ENCODE results near the gene ALLC.

DNA sequence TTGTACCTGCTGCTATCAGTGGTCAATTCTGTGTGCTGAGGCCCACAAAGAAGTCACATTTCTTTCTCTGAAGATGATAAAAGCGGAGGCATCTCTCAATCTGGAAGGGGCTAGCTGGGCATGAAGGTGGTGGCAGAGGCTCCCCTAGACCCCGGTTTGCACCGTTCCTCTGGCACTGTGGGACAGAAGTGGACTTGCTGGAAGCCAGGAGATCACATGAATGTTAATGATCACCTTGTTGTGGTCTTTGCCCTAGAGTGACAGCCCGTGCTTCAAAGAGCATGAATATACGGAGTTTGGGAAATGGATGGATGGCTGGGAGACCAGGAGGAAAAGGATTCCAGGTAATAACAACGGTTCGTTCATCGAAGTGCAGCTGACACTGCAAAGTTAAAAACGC lies 20.2 kb downstream of the ALLC start:
- TF ChIP-seq EZH2 (IDR thresholded peaks at IDR 0.05; ENCODE audit: low read length, missing control alignments): no peak
- no peak for TF ChIP-seq CTCF (conservative IDR thresholded peaks at IDR 0.05 in 1 of 2, IDR thresholded peaks at IDR 0.05 in 1 of 2; ENCODE audit: low read depth in 1 of 2, low read length in 2 of 2)
